ENCODE results near the gene ADK.

Gene ADK

DNA sequence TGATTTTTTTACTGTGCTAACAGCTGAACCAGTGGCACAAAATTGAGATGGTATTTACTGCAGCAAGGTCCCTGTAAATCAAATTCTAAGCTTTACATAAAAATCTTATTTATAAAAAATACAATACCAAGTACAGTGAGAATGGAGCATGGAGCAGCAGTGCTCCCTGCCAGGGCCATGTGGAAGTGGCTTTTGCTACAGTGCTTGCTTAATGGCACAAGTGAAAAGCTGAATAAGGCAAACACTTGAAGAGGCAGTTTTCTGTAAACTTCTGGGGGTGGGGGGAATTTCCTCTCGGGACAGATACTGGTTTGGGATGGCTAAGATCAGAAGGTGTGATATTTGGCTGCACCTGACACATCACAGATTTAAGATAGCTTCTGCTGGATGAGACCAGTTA, 27.9 kb upstream of the ADK start:
- Histone ChIP-seq H3K9ac (ENCODE audit: low read depth, low read length, poor library complexity, severe bottlenecking) (no peak overlapping the region), H2AFZ (ENCODE audit: low read length) (no peak overlapping the region), H3K36me3 (ENCODE audit: insufficient read depth, low read length) (peaks cover 87% of the 10 kb centered on the region), H3K4me1 (ENCODE audit: insufficient read depth, low read length, poor library complexity, severe bottlenecking) (no peaks in the 10 kb centered on the region), H3K4me3 (ENCODE audit: low read length, poor library complexity, severe bottlenecking) (no peak overlapping the region), H3K79me2 (ENCODE audit: insufficient read depth, low read length) (no peaks in the 10 kb centered on the region), H4K20me1 (ENCODE audit: insufficient read depth, low read length, poor library complexity, severe bottlenecking) (no peaks in the 10 kb centered on the region), H3K9me2 (replicated peaks; ENCODE audit: low read depth, low read length) (no peaks in the 10 kb centered on the region), H3K9me3 (ENCODE audit: insufficient read depth, low read depth, low read length) (no peaks in the 10 kb centered on the region), H3K27me3 (ENCODE audit: insufficient read depth, low read length, poor library complexity, severe bottlenecking) (no peaks in the 10 kb centered on the region), H3K4me2 (ENCODE audit: low read depth, low read length, poor library complexity, severe bottlenecking) (no peak overlapping the region), H3F3A (ENCODE audit: low read depth) (no peaks in the 10 kb centered on the region)
- no peak for TF ChIP-seq EZH2phosphoT487 (IDR thresholded peaks at IDR 0.05; ENCODE audit: borderline replicate concordance)
- TF ChIP-seq, protein P1, sequence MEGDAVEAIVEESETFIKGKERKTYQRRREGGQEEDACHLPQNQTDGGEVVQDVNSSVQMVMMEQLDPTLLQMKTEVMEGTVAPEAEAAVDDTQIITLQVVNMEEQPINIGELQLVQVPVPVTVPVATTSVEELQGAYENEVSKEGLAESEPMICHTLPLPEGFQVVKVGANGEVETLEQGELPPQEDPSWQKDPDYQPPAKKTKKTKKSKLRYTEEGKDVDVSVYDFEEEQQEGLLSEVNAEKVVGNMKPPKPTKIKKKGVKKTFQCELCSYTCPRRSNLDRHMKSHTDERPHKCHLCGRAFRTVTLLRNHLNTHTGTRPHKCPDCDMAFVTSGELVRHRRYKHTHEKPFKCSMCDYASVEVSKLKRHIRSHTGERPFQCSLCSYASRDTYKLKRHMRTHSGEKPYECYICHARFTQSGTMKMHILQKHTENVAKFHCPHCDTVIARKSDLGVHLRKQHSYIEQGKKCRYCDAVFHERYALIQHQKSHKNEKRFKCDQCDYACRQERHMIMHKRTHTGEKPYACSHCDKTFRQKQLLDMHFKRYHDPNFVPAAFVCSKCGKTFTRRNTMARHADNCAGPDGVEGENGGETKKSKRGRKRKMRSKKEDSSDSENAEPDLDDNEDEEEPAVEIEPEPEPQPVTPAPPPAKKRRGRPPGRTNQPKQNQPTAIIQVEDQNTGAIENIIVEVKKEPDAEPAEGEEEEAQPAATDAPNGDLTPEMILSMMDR (conservative IDR thresholded peaks at IDR 0.05; ENCODE audit: low read length): no peak

DNA sequence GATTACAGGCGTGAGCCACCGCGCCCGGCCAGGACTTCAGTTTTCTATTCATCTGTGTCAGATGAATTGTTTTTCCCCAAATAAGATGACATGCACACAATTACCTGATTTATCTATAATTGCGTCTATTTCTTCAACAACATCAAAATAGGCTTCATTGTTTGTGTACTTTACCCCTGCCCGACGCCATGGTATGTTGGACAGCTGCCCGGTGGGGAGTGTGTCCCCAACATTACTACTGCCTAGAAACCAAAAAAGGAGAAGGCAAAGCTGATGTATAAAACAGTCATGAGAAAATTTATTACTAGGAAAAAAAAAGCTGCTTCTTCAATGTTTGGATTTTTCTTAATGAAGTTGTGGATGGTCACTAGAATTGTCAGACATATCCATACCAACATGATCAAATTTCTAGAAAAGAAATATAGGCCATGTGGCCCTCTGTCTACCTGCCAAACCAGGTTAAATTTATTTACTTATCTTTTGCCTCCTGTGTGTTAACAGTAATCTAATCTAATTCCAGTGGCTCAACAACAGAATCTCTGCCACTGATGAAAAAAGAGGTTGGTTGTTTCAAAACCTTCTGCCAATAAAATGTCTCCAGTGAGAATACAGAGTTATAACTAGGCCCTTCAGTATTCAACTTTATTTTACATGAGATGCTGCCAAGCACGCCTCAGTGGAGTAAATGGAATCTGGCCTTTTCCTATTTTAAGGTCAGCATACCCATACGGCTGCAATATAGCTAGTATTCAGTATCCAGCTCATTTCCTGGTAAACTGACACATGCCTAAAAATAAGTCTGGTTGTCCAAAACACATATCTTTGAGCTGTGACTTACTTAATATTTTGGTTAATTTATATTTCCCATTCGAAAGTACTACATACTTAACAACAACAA, 16.8 kb upstream of the ADK start:
- Histone ChIP-seq H3K4me3 (ENCODE audit: low read length, poor library complexity, severe bottlenecking) (no peak overlapping the region), H3K79me2 (ENCODE audit: insufficient read depth, low read length) (no peaks in the 10 kb centered on the region), H3K9ac (ENCODE audit: low read depth, low read length, poor library complexity, severe bottlenecking) (no peak overlapping the region), H3F3A (ENCODE audit: low read depth) (no peaks in the 10 kb centered on the region), H3K9me2 (replicated peaks; ENCODE audit: low read depth, low read length) (no peaks in the 10 kb centered on the region), H2AFZ (ENCODE audit: low read length) (no peak overlapping the region), H4K20me1 (ENCODE audit: insufficient read depth, low read length, poor library complexity, severe bottlenecking) (no peaks in the 10 kb centered on the region), H3K9me3 (ENCODE audit: insufficient read depth, low read depth, low read length) (no peaks in the 10 kb centered on the region), H3K36me3 (ENCODE audit: insufficient read depth, low read length) (peaks cover 67% of the 10 kb centered on the region), H3K4me2 (ENCODE audit: low read depth, low read length, poor library complexity, severe bottlenecking) (no peak overlapping the region), H3K4me1 (ENCODE audit: insufficient read depth, low read length, poor library complexity, severe bottlenecking) (no peaks in the 10 kb centered on the region), H3K27me3 (ENCODE audit: insufficient read depth, low read length, poor library complexity, severe bottlenecking) (no peaks in the 10 kb centered on the region)
- no peak for TF ChIP-seq EZH2phosphoT487 (IDR thresholded peaks at IDR 0.05; ENCODE audit: borderline replicate concordance)
- TF ChIP-seq, protein P1 (conservative IDR thresholded peaks at IDR 0.05; ENCODE audit: low read length): no peak

DNA sequence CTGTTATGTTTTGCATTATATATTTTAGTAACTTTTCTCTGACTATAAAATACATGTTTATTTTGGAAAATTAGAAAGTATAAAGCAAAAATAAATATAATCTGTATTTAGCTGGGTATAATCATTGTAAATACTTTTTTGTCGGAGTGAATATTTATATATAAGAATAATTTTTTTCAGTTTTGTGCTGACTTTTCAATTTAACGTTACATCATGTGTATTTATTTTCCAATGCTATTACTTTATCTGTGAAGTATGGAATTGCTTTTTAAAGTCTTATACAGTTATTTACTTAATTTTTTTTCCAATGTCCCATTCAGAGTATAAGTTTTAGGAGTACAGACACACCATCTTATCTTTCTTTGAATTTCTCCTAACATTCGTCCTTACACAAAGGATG, 15.6 kb upstream of the ADK start:
- Histone ChIP-seq H3K4me3 (ENCODE audit: low read length, poor library complexity, severe bottlenecking) (no peak overlapping the region), H3K79me2 (ENCODE audit: insufficient read depth, low read length) (no peaks in the 10 kb centered on the region), H3K9me2 (replicated peaks; ENCODE audit: low read depth, low read length) (no peaks in the 10 kb centered on the region), H2AFZ (ENCODE audit: low read length) (no peak overlapping the region), H3K9me3 (ENCODE audit: insufficient read depth, low read depth, low read length) (no peaks in the 10 kb centered on the region), H3K4me2 (ENCODE audit: low read depth, low read length, poor library complexity, severe bottlenecking) (no peak overlapping the region), H3K36me3 (ENCODE audit: insufficient read depth, low read length) (peaks cover 58% of the 10 kb centered on the region), H3F3A (ENCODE audit: low read depth) (no peaks in the 10 kb centered on the region), H3K4me1 (ENCODE audit: insufficient read depth, low read length, poor library complexity, severe bottlenecking) (no peaks in the 10 kb centered on the region), H3K9ac (ENCODE audit: low read depth, low read length, poor library complexity, severe bottlenecking) (no peak overlapping the region), H4K20me1 (ENCODE audit: insufficient read depth, low read length, poor library complexity, severe bottlenecking) (no peaks in the 10 kb centered on the region), H3K27me3 (ENCODE audit: insufficient read depth, low read length, poor library complexity, severe bottlenecking) (no peaks in the 10 kb centered on the region)
- TF ChIP-seq EZH2phosphoT487 (IDR thresholded peaks at IDR 0.05; ENCODE audit: borderline replicate concordance): no peak
- TF ChIP-seq, protein P1 (conservative IDR thresholded peaks at IDR 0.05; ENCODE audit: low read length): no peak

Data from Loucy (cell line).